C1 segment of cervical spinal cord (tissue), 14 donors: ENCODE data around the gene EDEM1.
A peak's percentile ranks its signal among the peaks of the same experiment; 100 is the strongest.

Source experiments
- DNase-seq, 14 donors: peaks; one replicate each; lab custom pipeline; 2025; lab: John Stamatoyannopoulos, UW

EDEM1 gene

DNA sequence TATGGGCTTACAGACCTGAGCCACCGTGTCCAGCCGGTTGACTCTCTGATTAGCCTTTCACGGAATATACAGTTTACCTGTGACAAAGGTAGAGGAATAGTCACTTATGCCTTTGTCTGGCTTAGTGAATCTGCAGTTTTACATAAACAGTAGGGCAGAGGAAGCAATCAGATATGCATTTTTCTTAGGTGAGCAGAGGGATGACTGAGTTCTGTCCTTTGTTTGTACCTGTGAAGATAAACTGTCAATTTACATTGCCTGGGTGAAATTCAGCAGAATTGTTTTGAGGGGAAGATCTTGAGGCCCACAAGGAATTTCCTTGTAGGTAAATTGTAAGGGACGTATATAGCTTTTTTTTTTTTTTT lies 10.8 kb downstream of the EDEM1 start:
- DNase-seq, result no peak

DNA sequence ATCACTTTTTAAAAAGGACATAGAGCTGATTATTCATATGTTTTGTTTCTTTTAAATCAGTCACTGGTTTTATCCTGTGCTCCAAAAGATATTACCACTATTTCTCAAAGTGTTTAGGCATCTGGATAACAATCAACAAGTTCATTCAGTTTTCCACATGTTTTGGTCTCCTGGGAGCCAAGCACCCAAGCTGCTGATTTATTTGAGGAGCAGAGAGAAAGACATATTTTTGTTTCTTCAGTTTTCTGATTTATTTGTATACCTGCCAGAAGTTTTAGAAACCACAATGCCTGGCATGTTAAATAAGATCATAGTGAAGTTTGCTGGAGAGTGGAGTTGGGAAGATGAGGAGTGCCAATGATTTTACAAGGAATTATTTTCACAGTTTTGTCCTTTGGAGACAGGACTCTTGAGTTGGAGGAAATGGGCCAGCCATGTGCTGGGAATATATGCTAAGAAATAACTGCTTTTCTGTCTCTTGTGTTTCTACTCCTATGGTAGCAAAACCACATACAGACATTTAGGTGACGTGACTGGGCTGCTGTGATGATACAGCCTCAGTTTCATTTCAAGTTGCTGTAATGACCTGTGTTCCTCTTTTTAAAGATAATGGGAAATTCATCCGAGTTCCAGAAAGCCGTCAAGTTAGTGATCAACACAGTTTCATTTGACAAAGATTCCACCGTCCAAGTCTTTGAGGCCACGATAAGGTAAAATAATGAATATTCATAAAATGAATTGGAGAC lies 11.7 kb downstream of the EDEM1 start:
- no peak for DNase-seq

DNA sequence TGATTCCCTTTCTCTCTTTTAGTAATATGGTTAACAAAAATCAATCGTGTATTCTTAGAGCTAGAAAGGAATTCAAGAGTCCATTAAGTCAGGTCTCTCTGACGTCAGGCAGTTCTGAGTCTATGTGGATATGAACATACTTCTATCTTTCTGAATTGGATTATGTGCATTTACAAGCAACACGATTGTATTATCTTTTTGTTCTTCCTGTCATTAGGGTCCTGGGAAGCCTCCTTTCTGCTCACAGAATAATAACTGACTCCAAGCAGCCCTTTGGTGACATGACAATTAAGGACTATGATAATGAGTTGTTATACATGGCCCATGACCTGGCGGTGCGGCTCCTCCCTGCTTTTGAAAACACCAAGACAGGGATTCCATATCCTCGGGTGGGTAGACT lies 14.0 kb downstream of the EDEM1 start:
- no peak for DNase-seq

DNA sequence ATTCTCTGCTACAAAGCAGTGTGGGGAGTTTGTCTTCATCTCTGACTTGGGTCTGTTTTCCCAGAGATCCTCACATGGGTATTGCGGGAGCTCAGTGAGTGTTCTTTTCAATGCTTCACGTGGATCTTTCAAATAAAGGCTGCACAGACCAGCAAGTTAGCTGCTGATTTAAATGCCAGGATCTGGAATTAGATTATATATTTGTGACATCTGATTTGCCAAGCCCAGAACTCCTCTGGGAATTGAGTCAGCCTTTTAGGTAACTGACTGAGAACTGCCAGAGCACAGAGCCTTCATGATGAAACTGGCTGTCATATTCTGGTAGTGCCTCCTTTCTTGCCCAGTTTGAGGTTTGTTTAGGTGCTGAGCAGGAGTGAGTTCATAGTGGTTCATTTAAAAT lies 14.7 kb downstream of the EDEM1 start:
- no peak for DNase-seq

DNA sequence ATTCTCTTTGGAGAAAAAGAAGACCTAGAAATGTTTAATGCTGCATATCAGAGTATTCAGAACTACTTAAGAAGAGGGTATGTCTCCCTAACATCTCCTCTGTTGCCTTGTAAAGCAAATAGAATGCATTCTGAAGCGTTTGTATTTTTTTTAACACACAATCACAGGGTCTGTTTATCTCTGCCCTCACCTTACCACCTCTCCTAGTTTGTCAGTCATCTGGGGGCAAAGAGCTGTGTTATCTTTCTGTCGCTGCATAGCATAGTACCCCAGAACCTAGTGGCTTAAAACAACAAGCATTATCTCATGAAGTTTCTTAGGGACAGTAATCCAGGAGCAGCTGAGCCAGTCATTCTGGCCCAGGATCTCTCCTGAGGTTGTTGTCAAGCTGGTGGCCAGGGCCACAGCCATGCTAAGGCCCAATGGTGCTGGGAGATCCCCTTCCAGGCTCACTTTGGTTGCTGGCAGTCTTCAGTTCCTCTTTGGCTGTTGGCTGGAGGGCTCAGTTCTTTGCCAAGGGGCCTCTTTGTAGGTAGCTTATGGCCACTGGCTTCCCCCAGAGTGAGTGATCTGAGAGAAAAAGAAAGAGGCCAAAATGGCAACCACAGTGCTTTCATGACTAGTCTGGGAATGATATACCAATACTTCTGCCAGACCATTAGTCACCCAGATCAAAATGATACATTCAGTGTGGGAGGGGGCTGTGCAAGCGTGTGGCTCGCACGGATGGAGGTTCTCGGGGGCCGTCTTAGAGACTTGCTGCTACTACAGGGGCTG lies 17.8 kb downstream of the EDEM1 start:
- peak in 1 of 14 donors; percentile 32 for DNase-seq

DNA sequence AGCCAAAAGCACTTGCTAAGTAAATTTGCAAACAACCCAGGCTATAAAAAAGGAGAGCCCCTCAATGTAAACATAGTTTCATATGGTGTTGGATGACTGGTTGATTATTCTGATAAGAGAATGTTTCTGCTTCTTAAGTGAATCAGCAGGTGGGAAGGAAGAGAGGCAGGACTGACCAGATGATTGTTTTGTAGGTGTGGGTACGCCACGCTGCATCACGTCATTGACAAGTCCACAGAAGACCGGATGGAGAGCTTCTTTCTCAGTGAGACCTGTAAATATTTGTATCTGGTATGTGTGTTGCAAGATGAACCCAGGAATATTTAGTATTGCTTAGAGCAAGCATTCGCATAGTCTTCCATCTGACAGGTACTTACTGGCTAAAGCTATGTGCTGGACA lies 23.4 kb downstream of the EDEM1 start:
- DNase-seq, result no peak

DNA sequence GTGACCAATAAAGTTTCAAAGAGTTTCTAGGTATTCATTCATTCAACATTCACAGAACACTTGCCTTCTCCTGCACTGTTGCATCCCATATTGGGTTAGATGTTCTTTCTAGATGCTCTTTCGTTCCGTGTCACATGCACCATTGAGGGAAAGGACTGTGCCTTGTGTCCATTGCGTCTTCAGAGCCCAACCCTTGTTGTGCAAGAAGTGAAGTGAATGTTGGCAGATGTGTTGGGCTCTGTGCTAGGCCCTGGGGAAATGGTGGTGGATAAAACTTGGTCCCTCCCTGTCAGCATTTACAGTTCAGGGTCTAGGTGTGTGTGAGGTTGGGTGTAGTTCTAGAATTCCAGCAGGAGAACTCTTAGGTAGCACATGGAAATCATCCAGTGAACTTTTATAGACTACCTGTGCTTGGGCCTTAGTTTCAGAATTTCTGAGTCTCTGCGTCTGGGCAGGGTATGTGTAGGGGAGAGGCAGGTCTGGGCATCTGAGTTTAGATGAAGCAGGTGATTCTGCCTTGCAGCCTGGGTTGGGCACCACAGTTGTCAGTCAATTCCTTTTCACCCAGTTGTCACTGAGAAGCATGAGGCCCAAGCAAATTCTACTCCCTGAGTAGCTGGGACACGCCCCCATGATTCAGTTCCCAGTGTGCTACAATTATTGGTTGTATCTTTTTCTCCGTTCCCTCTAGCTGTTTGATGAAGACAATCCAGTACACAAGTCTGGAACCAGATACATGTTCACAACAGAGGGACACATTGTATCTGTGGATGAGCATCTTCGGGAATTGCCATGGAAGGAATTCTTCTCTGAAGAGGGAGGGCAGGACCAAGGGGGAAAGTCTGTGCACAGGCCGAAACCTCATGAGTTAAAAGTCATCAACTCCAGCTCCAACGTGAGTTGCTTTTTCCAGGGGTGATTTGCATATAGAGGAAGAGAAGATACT lies 25.4 kb downstream of the EDEM1 start:
- DNase-seq, result peak in 1 of 14 donors; percentile 34

DNA sequence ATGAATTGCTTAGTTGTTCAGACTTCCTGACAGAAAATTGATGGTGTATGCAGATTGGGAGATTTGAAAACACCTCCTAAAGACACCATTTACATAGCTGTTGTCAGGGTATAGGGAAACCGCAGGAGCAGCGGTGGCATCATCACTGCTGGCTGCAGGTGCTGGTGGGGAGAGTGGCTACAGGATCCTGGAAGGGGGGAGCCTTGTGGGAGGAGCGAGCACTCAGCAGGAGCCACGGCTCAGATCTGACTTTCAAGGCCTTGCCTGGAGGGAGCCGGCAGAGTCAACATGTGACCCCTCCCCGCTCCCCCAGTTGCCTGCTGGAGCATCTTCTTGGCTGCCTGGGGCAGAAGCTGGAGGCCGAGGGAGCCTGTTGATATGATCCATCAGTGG lies 26.1 kb downstream of the EDEM1 start:
- DNase-seq, result no peak

DNA sequence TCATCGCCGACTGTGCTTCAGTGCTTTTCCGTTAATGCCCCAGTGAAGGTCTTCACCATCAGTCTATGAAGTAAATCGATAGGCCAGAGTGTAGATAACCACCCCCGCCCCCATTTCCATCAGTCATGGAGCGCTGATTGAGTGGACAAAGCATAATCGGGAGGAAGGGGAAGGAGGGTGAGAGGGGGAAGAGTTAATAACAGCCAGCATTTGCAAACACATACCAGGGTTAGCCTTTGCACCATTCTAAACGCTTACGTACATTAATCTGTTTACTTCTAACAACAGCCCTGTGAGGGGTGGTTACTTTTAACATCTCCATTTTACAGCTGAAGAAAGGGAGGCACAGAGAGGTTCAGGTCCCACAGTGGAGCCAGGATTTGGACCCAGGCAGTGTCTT lies 26.8 kb downstream of the EDEM1 start:
- DNase-seq, result no peak

DNA sequence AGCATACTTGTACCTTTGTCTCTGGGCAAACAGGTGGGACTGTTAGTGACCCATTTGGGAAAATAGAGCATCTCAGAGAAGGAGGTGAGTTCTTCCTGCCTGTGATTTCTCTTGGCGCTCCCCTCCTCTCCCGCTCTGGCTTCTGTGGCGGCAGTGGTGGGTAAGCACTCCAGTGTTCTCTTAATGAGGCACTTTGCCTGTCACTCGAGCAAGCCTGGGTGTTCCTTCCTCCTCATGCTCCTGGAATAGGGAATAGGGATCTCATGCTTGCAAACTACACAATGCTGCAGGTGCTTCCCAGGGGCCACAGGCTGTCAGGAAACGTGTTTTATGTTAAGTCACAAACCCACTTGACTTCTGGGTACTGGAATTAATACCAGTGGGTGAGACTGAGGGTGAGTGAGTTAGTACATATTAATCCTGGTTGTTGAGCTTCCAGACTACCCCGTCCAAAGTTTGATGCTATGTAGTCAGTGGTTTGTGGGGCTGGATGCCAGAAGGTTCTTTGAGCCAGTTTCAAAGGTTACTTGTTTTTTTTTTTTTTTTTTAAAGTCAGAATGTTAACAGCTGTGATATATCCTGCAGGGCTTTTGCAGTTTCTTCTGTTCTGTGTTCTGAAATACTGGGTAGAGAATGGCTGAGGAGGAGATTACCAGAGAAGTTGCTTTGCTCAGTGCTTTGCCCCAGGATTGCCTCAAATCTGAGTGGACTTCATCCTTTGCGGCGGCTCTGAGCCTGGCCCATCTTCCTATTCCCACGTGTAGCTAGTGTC lies 30.5 kb downstream of the EDEM1 start:
- DNase-seq, result no peak

DNA sequence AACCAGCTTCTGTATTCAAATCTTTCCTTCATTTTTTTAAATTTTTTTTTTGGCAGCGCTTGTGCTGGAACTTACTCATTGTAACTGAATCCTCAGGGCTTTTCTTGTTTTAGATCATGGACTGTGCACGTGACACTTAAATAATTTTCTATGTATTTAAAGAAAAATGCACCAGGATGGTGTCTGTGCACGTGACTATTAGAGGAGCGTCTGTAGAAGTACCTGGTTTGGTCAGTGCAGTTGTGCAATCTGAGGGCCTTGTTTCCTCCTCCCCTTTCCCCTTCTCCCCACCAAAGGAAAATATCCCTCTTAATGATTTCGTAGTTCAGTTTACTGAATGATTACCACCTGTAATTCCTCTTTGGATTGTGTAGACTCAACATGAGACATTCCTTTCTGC lies 31.3 kb downstream of the EDEM1 start:
- no peak for DNase-seq

DNA sequence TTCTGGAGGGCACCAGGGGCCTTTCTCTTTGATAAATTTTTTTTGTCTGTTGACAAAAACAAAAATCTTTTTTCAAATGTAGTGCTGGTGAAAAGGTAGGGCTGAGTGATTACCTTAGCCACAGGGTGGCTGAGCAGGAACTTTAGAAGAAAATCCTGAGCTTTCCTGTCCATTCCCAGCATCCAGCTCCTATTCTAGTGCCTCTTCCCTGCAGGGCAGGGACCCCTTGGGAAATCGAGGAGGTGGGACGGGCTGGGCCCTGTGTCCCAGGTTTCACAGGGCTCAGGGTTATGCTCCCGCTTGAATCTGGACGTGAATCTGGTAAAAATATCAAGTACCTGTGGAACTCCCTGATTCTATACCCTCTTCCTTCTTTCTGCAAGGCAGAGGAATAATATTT lies 31.7 kb downstream of the EDEM1 start:
- no peak for DNase-seq

DNA sequence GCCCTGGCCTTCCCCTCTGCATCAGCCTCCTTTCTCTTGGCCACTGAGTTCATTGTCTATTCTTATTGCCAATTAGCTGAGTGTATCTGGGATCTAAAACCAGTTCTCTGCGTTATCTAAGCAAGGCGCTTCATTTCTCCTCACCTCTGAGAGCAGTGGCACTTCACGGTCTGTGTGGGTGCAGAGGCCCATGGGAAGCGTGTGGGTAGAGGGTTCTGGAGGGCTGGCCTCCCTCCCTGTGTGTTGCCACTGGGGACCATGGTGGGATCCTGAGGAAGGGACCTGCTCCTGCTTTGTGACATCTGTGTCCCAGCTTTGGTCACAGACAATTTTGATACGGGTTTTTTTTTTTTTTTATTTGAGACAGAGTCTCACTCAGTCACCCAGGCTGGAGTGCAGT lies 32.7 kb downstream of the EDEM1 start:
- DNase-seq, result no peak

DNA sequence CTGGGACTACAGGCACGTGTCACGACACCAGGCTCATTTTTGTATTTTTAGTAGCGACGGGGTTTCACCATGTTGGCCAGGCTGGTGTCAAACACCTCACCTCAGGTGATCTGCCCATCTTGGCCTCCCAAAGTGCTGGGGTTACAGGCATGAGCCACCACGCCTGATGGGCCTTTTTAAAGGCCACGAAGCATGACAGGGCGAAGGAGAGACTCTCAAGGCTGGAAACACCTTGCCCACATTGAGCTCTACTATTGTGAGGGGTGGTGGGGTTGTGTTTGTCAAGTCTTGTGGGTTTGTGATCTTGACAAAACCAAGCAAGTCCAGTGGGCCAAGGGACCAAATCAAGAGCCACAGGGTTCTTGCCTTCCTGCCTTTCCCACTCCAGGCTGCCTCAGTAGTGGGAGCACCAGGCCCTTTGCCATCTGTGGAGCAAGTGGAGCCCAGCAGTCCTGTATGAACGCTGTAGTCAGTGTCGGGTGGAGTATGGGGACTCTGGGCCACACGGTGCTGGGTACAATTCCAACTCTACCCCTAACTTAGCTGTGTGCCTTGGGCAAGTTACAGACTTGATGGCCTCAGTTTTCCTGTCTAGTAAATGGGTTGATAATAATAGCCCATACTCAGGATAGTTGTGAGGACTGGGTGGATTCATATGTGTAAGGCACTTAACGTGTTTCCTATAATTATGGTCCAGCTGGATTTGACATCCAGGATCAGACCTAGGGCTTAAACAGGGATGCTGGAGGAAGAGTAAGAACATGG lies 33.3 kb downstream of the EDEM1 start:
- DNase-seq, result no peak

DNA sequence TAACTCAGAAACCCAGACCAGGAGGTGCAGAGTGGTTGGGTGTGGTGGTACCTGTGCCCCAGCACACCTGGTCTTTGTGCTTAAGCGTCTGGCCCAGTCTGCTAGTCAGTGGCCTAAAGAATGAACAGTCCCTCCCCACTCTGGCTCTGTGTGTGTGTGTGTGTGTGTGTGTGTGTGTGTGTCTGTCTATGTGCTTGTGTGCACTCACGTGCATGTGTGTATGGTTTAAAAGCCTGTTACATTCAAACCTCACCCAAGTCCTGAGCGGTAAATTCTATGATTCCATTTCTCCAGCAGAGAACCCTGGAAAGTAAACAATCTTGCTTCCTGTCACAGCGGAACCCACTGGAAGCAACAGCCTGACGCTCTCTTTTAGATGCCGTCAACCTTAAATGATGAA lies 34.2 kb downstream of the EDEM1 start:
- no peak for DNase-seq

DNA sequence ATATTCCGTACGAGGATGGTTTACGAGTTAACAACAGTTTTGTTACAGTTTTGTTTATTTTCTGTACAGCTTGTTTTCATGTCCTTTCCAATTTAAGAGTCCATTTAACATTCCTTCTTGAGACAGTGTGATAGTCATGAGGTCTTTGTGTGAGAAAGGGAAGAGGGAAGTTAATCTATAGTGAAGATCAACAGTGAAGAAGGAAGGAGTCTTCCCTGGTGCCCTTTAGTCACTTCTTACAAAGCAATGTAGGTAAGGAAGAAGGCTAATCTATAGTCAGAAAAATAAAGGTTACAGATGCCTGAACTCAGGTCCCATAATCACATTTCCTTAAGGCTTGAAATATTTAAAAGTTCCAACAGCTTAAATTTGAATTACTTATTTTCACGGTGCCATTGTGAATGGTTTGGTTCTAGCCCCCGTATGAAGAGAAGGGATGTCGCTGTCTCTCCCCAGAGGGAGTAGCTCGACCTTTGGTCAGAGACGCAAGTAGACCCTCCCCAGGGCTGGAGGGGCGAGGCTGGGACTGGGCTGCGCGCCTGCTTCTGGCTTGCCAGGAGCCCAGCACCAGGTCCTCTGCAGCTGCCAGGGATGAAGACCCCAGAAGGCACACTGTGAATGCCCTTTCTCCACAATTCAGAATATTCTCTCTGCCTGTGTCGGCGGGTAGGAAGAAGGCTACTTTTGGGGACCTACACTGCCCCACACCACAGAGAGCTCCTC lies 34.9 kb downstream of the EDEM1 start:
- DNase-seq, result no peak

DNA sequence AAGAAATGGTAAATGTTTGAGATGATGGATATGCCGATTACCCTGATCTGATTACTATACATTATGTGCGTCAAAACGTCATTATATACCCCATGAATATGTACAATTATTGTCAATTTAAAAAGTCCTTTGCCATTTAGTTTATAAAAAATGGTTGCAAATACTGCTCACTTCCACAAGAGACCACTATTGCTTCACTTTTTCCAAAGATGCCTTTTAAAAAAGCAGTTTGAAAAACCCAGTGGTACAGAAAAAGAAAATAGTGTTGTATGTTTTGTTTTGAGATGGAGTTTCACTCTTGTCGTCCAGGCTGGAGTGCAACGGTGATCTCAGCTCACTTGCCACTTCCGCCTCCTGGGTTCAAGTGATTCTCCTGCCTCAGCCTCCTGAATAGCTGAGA lies 39.3 kb downstream of the EDEM1 start:
- DNase-seq, result no peak

DNA sequence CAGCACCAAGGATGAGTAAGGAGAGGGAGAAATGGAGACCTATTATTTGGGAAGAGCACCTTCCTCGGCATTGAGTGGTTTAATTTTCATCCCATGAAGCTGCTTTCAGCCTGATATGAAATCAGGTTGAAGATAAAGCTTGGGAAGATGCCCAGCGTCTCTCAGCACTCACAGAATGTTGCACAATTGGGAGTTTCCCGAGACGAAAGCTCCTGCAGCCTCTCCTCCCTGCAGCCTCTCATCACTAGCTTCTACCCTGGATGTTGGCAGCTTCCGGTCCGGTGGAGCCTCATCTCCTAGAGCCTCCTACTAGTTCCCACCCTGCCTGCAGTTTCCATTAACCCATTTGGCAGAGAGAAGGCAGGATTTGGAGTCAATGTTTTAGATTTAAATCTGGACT lies 40.3 kb downstream of the EDEM1 start:
- no peak for DNase-seq

DNA sequence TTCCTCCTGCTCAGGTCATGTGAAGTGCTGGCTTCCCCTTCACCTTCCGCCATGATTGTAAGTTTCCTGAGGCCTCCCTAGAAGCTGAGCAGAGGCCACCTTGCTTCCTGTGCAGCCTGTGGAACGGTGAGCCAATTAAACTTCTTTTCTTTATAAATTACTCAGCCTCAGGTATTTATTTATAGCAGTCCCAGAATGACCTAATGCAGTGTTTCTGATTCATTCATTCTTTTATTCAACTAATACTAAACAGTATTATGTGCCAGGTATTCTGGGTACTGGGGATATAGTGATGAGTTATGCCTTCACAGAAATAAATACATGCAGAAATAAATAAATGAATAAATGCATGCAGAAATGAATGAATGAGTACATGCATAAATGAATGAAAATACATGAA lies 41.9 kb downstream of the EDEM1 start:
- no peak for DNase-seq

DNA sequence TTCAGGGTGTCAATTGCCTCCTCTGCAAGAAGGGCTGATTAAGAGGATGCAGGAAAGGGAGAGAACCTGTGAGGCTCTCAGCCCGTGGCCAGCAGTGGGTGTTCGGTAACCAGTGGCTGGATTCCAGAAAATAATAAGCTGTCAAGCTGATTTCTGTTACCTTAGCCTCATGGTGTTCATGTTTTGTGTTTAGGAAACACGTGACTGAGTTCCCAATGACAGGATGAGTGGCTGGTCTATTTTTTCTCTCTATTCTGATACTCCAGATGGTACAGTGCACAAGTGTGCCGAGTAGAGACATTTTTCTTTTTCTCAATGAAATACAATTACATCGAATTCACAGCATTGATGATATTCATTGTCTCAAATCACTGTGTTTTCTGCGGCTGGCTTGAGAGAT lies 43.6 kb downstream of the EDEM1 start:
- DNase-seq, result no peak
